IPS-15b (cell line): ENCODE measurements around the gene CPTP.
A peak's percentile ranks its signal among the peaks of the same experiment; 100 is the strongest.
"Not testable (repeated sequence)": the region's sequence is repeated elsewhere in the genome, so short reads cannot be mapped to it uniquely, and the experiment has no call there.

Source experiments
- H3K27me3 ChIP-seq: one replicate; pipeline ENCODE4 v1.6.1; 2013; ENCODE audit warnings: low read length; ENCODE audit not compliant: control insufficient read depth, insufficient read depth
- H3K36me3 ChIP-seq: one replicate; pipeline ENCODE4 v1.6.1; 2013; ENCODE audit warnings: low read length; ENCODE audit not compliant: control insufficient read depth, insufficient read depth
- H3K4me1 ChIP-seq: one replicate; pipeline ENCODE4 v1.6.1; 2013; ENCODE audit warnings: mild to moderate bottlenecking, low read length; ENCODE audit not compliant: control insufficient read depth, insufficient read depth
- H3K4me3 ChIP-seq: one replicate; pipeline ENCODE4 v1.5.1; 2013; ENCODE audit warnings: low read depth, low read length
- H3K9ac ChIP-seq: one replicate; pipeline ENCODE4 v1.6.1; 2013; ENCODE audit warnings: low read depth, mild to moderate bottlenecking, low read length
- H3K9me3 ChIP-seq: one replicate; pipeline ENCODE4 v1.6.1; 2013; ENCODE audit warnings: mild to moderate bottlenecking, low read length; ENCODE audit not compliant: control insufficient read depth, insufficient read depth

CPTP gene

DNA sequence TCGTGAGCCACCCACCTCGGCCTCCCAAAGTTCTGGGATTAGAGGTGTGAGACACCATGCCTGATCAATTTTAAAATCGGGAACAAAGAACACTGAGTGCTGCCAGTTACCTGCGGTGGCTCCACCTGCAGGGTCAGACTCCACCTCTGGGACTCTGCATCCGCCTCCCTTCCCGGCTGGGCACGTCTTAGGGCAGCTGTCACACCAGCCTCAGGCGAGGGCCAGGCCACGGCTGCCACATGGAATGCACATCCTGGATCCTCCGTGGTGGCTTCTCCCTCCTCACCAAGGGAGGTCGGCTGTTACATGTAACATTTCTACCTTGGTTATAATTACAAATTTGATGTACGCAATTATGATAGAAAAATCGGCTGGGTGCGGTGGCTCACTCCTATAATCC is 39.7 kb downstream of the CPTP start:
- Histone ChIP-seq H3K27me3 (no peaks in the 10 kb centered on the region), H3K9me3 (peaks cover 15% of the 10 kb centered on the region), H3K36me3 (no peaks in the 10 kb centered on the region), H3K4me1 (peaks cover 2% of the 10 kb centered on the region), H3K4me3 (no peak overlapping the region), H3K9ac (no peak overlapping the region)

DNA sequence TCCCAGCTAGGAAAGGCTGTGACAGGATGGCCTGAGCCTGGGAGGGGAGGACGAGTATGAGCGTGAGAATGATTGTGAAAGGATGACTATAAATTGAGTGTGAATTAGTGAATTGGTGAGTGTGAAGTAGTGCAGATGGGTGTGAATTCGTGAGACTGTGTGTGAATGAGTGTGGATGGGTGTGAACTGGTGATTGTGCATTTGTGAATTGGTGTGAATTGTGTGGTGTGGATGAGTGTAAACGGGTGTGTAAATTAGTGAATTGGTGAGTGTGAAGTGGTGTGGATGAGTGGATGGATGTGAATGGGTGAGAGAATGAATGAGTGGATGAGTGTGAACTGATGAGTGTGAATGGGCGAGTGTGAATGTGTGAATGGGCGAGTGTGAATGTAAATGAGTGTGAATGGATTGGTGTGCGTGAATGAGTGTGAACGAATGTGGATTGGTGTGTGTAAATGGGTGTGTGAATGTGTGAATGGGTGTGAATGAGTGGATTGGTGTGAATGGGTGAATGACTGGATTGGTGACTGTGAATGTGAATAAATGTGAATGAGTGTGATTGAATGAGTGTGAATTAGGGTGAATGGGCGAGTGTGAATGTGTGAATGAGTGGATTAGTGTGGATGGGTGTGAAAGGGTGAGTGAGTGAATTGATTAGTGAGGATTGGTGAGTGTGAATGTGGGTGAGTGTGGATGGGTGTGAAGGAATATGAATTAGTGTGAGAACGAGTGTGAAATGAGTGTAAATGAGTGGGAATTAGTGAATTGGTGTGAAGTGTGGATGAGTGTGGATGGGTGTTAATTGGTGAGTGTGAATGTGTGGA is 41.5 kb downstream of the CPTP start:
- peaks cover 15% of the 10 kb centered on the region for H3K9me3 ChIP-seq
- no peaks in the 10 kb centered on the region for H3K36me3 ChIP-seq
- peaks cover 2% of the 10 kb centered on the region for H3K4me1 ChIP-seq
- no peak overlapping the region for H3K4me3 ChIP-seq
- H3K9ac ChIP-seq: no peak overlapping the region
- no peaks in the 10 kb centered on the region for H3K27me3 ChIP-seq

DNA sequence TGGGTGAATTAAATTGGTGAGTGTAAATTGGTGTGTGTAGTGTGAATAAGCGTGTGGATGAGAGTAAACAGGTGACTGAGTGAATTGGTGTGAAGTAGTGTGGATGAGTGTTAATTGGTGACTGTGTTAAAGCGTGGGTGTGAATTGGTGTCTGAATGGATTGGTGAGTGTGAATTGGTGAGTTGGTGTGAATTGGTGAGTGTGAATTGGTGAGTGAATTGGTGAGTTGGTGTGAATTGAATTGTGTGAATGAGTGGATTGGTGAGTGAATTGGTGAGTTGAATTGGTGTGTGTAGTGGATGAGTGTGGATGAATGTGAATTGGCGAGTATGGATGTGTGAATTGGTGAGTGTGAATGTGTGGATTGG is 42.1 kb downstream of the CPTP start:
- peaks cover 15% of the 10 kb centered on the region for H3K9me3 ChIP-seq
- no peak overlapping the region for H3K4me3 ChIP-seq
- no peaks in the 10 kb centered on the region for H3K27me3 ChIP-seq
- peaks cover 2% of the 10 kb centered on the region for H3K4me1 ChIP-seq
- no peak overlapping the region for H3K9ac ChIP-seq
- H3K36me3 ChIP-seq: no peaks in the 10 kb centered on the region

DNA sequence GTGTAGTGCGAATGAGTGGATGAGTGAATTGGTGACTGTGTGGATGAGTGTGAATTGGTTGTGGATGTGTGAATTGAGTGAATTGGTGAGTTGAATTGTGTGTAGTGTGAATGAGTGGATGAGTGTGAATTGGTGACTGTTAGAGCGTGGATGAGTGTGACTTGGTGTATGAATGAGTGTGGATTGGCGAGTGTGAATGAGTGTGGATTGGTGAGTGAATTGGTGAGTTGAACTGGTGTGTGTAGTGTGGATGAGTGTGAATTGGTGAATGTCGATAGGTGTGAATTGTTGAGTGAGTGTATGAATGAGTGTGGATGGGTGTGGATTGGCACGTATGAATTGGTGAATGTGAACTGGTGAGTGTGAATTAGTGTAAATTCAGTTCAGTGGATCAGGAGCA is 42.7 kb downstream of the CPTP start:
- H3K36me3 ChIP-seq: peaks cover 1% of the 10 kb centered on the region
- H3K9me3 ChIP-seq: peaks cover 15% of the 10 kb centered on the region
- H3K4me1 ChIP-seq: no peaks in the 10 kb centered on the region
- H3K27me3 ChIP-seq: no peaks in the 10 kb centered on the region
- H3K9ac ChIP-seq: no peak overlapping the region
- H3K4me3 ChIP-seq: no peak overlapping the region

DNA sequence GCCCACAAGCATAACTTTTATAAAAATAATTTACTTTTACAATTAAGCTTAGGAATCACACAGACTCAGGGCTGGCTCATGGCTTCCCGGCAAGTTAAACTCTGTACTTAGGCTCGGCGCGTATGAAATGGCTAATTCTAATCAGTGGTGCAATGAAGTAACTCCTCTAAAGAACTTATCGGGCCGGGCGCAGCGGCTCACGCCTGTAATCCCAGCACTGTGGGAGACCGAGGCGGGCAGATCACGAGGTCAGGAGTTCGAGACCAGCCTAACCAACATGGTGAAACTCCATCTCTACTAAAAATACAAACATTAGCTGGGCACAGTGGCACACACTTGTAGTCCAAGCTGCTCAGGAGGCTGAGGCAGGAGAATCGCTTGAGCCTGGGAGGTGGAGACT is 45.5 kb downstream of the CPTP start:
- not testable (repeated sequence) for H3K4me3 ChIP-seq, H3K9ac ChIP-seq, H3K4me1 ChIP-seq, H3K27me3 ChIP-seq
- Histone ChIP-seq H3K9me3 (peaks cover 15% of the 10 kb centered on the region), H3K36me3 (peaks cover 12% of the 10 kb centered on the region)

DNA sequence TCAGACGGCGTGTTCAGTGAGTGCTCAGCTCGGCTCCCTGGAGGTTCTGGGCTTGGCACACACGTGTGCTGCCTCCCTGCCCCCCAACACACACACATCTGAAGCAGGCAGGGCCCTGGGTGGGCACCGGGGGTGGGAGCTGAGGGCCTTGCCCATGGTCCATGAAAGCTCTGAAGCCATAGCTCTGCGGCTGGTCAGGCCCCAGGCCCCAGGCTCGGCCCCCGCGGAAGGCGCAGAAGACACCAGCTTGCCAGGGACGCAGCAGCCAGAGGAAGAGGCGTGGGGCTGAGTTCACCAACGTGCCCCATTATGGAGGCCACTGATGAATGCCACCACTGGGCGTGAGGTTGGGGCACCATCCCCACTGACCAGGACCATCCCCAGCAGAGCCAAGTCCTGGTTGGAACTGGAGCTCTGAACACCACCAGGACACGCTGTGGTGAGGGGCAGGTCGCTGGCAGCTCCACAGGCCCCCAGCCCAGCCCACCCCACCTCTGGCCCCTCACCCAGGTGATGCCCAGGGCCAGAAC is 46.2 kb downstream of the CPTP start:
- H3K9ac ChIP-seq: no peak overlapping the region
- peaks cover 15% of the 10 kb centered on the region for H3K9me3 ChIP-seq
- H3K27me3 ChIP-seq: no peaks in the 10 kb centered on the region
- no peak overlapping the region for H3K4me3 ChIP-seq
- H3K4me1 ChIP-seq: peaks cover 3% of the 10 kb centered on the region
- peaks cover 12% of the 10 kb centered on the region for H3K36me3 ChIP-seq

DNA sequence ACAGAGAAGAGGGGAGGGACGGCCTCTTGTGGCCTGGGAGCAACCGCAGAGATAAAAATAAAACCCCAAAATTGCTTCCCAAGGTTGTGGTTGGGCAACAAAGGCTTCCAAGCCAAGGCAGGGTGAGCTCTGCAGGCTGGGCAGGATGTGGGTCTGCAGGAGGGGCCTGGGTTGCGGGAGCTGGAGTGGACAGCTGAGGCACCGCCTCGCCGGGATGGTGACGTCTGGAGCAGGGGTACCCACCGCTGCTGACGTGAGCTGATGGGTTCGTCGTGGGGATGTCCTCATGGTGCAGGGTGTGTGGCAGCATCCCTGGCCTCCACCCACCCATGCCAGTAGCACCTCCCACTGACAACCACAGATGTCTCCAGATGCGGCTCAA is 46.8 kb downstream of the CPTP start:
- Histone ChIP-seq H3K4me3 (no peak overlapping the region), H3K36me3 (peaks cover 12% of the 10 kb centered on the region), H3K9ac (no peak overlapping the region), H3K9me3 (peaks cover 11% of the 10 kb centered on the region), H3K4me1 (peaks cover 3% of the 10 kb centered on the region), H3K27me3 (no peaks in the 10 kb centered on the region)

DNA sequence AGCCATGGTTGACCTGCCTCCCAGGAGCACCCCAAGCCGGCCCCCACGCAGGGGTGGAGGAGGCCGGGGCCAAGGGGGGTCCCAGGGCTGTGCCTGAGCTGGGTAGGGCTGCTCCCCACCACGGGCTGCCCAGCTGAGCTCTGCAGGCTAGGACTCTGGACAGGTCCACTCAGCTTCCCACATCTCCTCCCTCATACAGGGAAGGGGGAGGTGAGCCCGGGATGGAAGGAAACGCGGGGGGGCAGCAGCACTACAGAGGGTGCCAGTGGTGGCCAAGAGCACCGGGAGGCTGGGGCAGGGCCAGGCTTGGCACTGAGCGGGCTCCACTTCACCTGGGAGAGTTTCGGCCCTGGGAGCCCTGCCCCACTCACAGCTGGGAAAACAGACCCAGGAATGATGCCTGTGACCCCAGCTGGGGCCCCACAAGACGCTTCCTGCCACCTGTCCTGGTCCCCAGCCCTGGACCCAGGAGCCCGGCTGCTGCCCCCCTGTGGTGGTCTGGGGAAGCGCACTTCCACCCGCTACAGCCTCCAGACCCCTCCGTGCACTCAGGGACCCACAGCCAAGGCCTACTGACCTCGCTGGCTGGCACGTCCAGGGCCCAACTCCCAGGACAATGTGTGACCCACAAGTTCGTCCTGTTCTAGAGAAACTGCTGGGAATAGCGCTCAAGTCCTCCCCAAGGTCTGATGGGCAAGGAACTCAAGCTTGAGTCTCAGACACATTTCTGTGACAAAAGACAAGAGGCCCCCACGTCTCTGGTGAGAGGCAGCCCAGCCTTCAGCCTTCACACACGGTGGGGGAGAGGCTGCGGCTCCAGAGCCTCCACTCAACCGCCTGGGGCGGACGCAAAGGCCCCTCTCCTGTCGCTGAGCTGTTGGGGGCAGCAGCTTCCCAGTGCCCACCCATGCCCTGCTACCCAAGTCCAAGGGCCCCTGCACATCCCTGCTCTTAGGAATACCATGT is 47.4 kb downstream of the CPTP start:
- H3K27me3 ChIP-seq: no peaks in the 10 kb centered on the region
- peak overlapping the region; percentile 18 for H3K4me3 ChIP-seq
- peaks cover 12% of the 10 kb centered on the region for H3K36me3 ChIP-seq
- H3K9ac ChIP-seq: no peak overlapping the region
- peaks cover 5% of the 10 kb centered on the region for H3K9me3 ChIP-seq
- H3K4me1 ChIP-seq: peaks cover 3% of the 10 kb centered on the region

DNA sequence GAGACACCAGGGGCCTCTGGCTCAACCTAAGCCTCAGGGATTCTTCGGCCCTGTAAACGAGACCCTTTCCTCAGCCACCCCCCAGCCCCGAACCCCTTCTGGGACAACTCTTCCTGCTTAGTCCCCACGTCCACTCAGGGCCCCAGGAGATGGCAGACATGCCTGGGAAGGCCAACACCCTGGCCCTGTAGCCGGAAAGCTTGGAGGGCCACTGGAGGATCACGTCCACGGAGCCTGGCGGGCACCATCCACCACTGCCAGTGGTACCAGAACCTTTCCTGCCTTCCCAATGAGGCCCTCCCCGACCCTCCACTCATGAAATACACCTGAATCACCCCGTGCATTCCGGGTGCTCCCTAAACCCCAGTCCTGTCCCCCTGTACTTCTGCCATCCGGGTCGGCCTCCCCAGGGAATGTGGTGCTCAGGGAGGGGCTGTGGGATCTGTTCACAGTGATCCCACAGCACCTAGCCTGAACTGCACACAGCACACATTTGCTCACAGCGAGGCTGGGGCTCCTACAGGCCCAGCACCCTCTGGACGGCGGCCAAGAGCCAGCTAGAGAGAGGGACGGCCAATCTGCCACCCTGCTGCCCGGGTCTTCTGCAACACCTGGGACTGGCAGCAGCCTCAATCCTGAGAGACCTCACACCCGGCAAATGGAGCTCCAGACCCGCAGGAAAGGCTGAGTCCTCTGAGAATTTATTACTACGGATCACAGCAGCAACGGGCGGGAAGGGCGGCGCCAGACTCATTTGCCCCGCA is 48.6 kb downstream of the CPTP start:
- no peak overlapping the region for H3K9ac ChIP-seq
- peaks cover 3% of the 10 kb centered on the region for H3K4me1 ChIP-seq
- H3K36me3 ChIP-seq: peaks cover 12% of the 10 kb centered on the region
- H3K27me3 ChIP-seq: no peaks in the 10 kb centered on the region
- no peaks in the 10 kb centered on the region for H3K9me3 ChIP-seq
- H3K4me3 ChIP-seq: no peak overlapping the region

DNA sequence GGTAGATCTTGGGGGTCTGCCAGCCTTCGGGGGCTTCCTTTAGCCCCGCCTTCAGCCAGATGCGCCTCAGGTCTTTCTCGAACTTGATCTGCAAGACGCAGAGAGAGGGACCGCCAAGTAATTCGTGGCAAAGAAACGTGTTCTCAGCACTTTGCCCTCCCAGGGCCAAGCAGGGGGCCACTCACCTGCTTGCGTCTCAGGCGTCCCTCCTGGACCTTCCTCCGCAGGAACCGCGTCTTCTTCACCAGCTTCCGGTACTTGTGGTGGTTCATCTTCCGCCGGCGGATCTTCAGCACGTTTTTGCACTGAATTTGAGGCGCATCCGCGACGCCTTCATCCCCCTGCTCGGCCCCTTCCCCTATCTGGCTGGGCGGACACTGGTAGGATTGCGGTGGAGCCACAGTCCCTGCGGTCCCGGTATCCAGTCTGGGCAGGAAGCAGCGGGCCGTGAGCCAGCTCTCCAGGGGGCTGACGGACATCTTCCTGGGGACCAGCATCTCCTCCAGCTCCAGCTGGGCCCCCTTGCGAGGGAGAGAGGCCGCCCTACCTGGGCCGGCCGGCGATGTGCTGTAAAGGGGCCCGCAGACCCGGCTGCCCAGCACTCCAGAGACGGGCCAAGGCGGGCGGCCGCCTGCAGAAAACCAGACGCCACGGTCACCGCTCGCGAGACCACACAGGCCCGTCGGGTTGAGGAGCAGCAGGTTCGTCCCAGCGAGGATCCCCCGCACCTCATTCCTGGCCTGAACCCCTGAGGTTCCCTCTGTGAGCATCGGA is 49.4 kb downstream of the CPTP start:
- H3K9me3 ChIP-seq: no peaks in the 10 kb centered on the region
- peak overlapping the region; percentile 91 for H3K4me3 ChIP-seq
- H3K9ac ChIP-seq: peak overlapping the region; percentile 81
- peaks cover 12% of the 10 kb centered on the region for H3K36me3 ChIP-seq
- H3K27me3 ChIP-seq: no peaks in the 10 kb centered on the region
- peaks cover 3% of the 10 kb centered on the region for H3K4me1 ChIP-seq

DNA sequence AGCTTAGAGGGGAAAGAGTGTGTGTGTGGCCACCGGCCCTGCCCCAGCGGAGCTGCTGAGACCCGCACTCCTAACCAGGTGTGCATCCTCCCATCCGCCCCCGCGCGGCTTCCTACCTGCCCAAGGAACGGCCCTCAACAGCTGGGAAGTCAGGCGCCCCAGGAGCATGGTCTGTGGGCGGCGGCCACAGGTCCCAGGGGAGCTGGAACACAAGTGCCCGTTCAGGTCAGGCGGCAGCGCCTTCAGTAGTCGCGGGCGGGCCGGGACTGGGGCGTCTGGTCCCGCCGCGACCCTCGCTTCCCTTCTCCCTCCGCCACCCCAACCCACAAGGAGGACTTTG is 50.0 kb downstream of the CPTP start:
- no peaks in the 10 kb centered on the region for H3K9me3 ChIP-seq
- peak overlapping the region; percentile 91 for H3K4me3 ChIP-seq
- no peaks in the 10 kb centered on the region for H3K27me3 ChIP-seq
- peak overlapping the region; percentile 81 for H3K9ac ChIP-seq
- H3K4me1 ChIP-seq: peaks cover 3% of the 10 kb centered on the region
- peaks cover 12% of the 10 kb centered on the region for H3K36me3 ChIP-seq
